Cardiac muscle cell (in vitro differentiated cells and primary cell): ENCODE measurements around the gene SLC35B1. TPM values are rescaled to one million over a fixed set of nuclear protein-coding genes. Genes with fewer than 3 reads are reported as not detected.

Source experiments
- DNase-seq, 2 donors: peaks; one replicate each; pipeline versions ENCODE4 v3.0.0 to v3.0.0-alpha.2; 2010 to 2017; ENCODE audit warnings: low read depth in 1 of 2, low spot score in 1 of 2
- H3K27ac ChIP-seq: fragments of 200-600 bp; sonication (generic); 2 replicates; pipeline ENCODE4 v1.5.1; 2016
- H3K27me3 ChIP-seq: fragments of 200-600 bp; sonication (generic); 2 replicates; pipeline ENCODE4 v1.6.0; 2016; ENCODE audit warnings: control low read depth
- H3K36me3 ChIP-seq: fragments of 200-600 bp; sonication (generic); 2 replicates; pipeline ENCODE4 v1.5.1; 2016; ENCODE audit warnings: control low read depth
- H3K4me1 ChIP-seq: fragments of 200-600 bp; sonication (generic); 2 replicates; pipeline ENCODE4 v1.8.1; 2017; ENCODE audit warnings: low read depth, mild to moderate bottlenecking, mixed run types
- H3K4me3 ChIP-seq: fragments of 200-600 bp; sonication (generic); 2 replicates; pipeline ENCODE4 v1.5.1; 2016; ENCODE audit warnings: mild to moderate bottlenecking
- H3K9me3 ChIP-seq: fragments of 200-600 bp; sonication (generic); 2 replicates; pipeline ENCODE4 v1.5.1; 2017; ENCODE audit warnings: low read depth, mild to moderate bottlenecking, control low read depth
- polyA plus RNA-seq: library from polyadenylated mRNA; unstranded; fragments of >200 nt; fragmentation: Nextera tagmentation; extraction: Ambion mirVana; gene quantifications from 2 replicates; pipeline ENCODE4 v1.2.1, GENCODE V29; 2016
- total RNA-seq: library from RNA; depleted of rRNA; stranded (reverse); fragments of >200 nt; gene quantifications from 2 replicates; pipeline ENCODE4 v1.2.3, GENCODE V29; 2016
- TF ChIP-seq, protein P1 (sequence below): IDR thresholded peaks from 2 replicates; pipeline ENCODE4 v1.5.1; 2012; ENCODE audit warnings: low read depth, mild to moderate bottlenecking, low read length

SLC35B1 gene
- total and polyA plus RNA-seq, 2 experiments from 2014 or later, result 73.3 to 143 TPM

GRCh38 chr17:49752508-49752907 is 44.7 kb upstream of the SLC35B1 start:
- TF ChIP-seq, protein P1, sequence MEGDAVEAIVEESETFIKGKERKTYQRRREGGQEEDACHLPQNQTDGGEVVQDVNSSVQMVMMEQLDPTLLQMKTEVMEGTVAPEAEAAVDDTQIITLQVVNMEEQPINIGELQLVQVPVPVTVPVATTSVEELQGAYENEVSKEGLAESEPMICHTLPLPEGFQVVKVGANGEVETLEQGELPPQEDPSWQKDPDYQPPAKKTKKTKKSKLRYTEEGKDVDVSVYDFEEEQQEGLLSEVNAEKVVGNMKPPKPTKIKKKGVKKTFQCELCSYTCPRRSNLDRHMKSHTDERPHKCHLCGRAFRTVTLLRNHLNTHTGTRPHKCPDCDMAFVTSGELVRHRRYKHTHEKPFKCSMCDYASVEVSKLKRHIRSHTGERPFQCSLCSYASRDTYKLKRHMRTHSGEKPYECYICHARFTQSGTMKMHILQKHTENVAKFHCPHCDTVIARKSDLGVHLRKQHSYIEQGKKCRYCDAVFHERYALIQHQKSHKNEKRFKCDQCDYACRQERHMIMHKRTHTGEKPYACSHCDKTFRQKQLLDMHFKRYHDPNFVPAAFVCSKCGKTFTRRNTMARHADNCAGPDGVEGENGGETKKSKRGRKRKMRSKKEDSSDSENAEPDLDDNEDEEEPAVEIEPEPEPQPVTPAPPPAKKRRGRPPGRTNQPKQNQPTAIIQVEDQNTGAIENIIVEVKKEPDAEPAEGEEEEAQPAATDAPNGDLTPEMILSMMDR, result no peak
- no peak overlapping the region for H3K4me3 ChIP-seq
- peak overlapping the region; percentile 34 for H3K27ac ChIP-seq
- H3K4me1 ChIP-seq, result peaks cover 14% of the 10 kb centered on the region
- no peaks in the 10 kb centered on the region for H3K36me3 ChIP-seq
- no peaks in the 10 kb centered on the region for H3K27me3 ChIP-seq
- H3K9me3 ChIP-seq, result no peaks in the 10 kb centered on the region
- DNase-seq, result no peak

DNA sequence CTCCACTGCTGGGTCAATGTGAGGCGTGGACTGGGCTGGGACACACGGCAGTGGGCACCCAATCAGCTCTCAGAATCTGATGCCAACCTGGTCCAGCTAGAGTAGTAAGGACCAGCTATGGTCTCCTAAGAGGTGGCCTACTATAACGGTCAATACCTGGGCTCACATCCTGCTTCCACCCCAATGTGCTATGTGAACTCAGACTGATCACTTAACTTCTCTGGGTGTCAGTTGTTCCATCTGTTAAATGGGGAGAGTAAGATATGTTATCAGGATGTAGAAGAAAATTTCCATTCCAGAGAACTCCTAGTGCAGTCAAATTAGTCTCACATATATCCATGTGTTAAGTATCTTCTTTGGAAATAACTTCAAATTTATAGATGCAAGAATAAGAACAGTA is 42.0 kb upstream of the SLC35B1 start:
- Histone ChIP-seq H3K27me3 (no peaks in the 10 kb centered on the region), H3K9me3 (no peaks in the 10 kb centered on the region), H3K36me3 (no peaks in the 10 kb centered on the region), H3K27ac (no peak overlapping the region), H3K4me1 (peaks cover 13% of the 10 kb centered on the region), H3K4me3 (no peak overlapping the region)
- no peak for DNase-seq
- TF ChIP-seq, protein P1, result no peak

- Histone ChIP-seq H3K27me3 (no peaks in the 10 kb centered on the region), H3K4me3 (no peak overlapping the region), H3K4me1 (peaks cover 13% of the 10 kb centered on the region), H3K9me3 (no peaks in the 10 kb centered on the region), H3K27ac (no peak overlapping the region), H3K36me3 (no peaks in the 10 kb centered on the region)
- TF ChIP-seq, protein P1, result no peak
- DNase-seq, result no peak
These were observed 41.0 kb upstream of the SLC35B1 start for GRCh38 chr17:49748791-49749190.

GRCh38 chr17:49748223-49748622 is 40.5 kb upstream of the SLC35B1 start:
- Histone ChIP-seq H3K4me3 (no peak overlapping the region), H3K27me3 (no peaks in the 10 kb centered on the region), H3K27ac (no peak overlapping the region), H3K36me3 (no peaks in the 10 kb centered on the region), H3K9me3 (no peaks in the 10 kb centered on the region), H3K4me1 (peaks cover 13% of the 10 kb centered on the region)
- TF ChIP-seq, protein P1, result no peak
- no peak for DNase-seq

- Histone ChIP-seq H3K4me3 (no peak overlapping the region), H3K27ac (no peak overlapping the region), H3K4me1 (peaks cover 18% of the 10 kb centered on the region), H3K9me3 (no peaks in the 10 kb centered on the region), H3K27me3 (no peaks in the 10 kb centered on the region), H3K36me3 (no peaks in the 10 kb centered on the region)
- TF ChIP-seq, protein P1, result no peak
- no peak for DNase-seq
These were observed 39.9 kb upstream of the SLC35B1 start for GRCh38 chr17:49747632-49748031.
